GM12892 (cell line): ENCODE measurements around the gene THAP9.

Experiments
- POLR2A ChIP-seq: IDR thresholded peaks from 2 replicates; pipeline ENCODE4 v1.6.1; 2011; ENCODE audit warnings: low read depth, low read length, control low read depth
- POLR2AphosphoS5 ChIP-seq: IDR thresholded peaks from 2 replicates; pipeline ENCODE4 v1.6.1; 2011; ENCODE audit warnings: low read depth, low read length, control low read depth

DNA sequence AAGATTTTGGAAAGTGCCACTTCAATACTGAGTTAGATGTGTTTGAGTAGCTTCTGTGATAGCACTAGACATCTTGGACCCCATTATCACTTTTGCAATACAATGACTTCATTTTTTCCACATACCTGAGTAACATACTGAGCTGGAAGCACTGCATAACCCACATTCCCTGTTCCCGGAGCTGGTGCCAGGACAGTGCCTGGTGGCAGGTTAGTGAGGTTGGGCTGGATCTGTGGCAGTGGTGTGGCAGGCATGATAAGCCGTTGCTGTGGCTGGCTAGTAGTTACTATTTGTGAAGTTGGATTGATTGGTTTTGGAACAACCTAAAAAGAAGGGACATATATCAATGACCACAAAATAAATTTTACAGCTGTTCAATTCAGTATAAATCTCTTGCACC is 38.9 kb downstream of the THAP9 start:
- no peak for TF ChIP-seq POLR2A
- no peak for TF ChIP-seq POLR2AphosphoS5
